NCI-H2196 (cell line): ENCODE data around the gene CREB3L1.

ENCODE experiments used
- DNase-seq: peaks from one replicate; lab custom pipeline; 2025; ENCODE audit not compliant: unreplicated experiment; lab: John Stamatoyannopoulos, UW

CREB3L1 gene

DNA sequence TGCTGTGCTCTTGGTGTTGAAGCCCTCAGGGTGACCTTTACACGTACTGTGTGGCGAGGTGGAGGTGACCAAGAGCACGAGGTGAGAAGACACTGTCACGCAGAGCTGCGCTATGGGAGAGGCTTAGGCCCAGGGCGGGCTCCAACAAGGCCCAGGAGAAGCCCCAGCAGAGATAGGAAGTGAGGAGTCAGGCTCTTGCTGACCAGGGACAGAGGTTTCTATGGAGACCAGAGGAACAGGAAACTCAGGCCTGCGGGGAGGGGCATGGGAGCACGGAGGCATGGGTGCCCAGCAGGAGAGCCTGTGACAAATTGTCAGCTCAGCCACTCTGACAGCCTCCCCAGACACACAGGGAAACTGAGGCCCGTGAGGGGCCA, 85.6 kb downstream of the CREB3L1 start:
- peak; percentile 73 for DNase-seq

DNA sequence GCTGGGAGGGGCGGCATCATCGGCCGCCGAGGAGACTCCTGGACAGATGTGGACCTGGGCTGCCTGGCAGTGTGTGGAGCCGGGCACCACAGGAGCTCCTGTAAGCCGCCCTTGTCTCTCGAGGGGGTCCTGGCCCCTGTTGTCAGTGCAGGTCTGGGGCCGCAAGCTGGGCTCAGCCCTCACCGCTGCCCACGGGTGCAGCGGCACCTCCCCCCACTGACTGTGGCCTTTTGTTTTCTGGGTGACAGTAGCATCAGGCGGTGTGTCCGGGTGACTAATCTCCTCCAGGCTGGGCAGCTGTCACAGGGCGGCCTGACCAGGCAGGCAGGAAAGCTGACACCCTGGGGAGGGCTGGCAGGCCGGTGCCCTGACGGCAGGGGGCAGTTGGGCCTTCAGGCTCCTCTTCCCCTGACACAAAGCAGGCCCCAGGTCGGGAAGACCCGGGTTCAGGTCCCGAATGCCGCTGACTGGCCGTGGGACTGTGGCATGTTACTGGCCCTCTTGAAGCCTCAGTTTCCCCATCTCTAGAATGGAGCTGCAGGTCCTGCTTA, 86.1 kb downstream of the CREB3L1 start:
- peak; percentile 73 for DNase-seq

DNA sequence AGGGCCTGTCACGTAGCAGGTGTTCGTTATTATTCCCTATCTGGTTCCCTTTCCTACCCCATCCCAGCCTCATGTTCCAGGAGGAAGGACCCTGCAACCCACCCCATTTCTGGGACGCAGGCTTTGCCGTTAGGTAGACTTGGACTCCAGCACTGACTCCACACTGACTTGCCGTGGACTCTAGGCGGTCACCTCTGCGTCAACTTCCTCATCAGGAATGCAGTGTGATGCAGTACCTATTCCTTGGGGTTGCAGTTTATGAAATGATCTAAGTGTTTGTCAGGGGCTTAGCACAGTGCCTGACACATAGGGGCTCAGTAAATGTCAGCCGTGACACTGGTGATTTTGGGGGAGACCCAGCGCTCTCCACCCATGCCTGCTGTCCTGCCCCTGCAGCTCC, 86.6 kb downstream of the CREB3L1 start:
- no peak for DNase-seq

DNA sequence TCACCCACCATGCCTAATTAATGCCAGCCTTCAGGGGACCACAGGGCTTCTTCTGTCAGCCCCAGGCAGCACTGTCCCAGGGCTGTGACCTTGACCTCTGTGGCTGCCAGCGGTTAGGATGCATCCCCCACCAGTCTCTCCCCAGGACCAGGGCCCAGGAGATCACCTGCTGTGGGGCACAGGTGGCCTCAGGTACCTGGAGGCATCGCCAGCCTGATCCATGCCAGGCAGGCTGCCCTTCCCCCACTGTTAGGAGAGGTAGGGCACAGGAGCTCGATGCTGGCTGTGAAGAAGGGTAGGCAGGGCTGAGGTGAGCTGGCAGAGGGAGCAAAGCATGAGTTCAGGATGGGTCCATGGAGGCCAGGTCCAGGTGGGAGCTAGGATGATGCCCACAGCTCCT, 87.3 kb downstream of the CREB3L1 start:
- DNase-seq = no peak

DNA sequence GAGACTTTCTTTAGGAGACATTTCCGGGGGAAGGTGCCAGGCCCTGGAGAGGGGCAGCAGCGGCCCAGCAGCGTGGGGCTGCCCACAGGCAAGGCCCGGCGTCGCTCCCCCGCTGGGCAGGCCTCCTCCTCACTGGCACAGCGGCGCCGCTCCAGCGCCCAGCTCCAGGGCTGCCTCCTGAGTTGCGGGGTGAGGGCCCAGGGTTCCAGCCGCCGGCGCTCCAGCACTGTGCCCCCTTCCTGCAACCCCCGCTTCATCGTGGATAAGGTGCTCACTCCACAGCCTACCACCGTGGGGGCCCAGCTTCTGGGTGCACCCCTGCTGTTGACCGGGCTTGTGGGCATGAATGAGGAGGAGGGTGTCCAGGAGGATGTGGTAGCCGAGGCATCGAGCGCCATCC, 88.8 kb downstream of the CREB3L1 start:
- no peak for DNase-seq

DNA sequence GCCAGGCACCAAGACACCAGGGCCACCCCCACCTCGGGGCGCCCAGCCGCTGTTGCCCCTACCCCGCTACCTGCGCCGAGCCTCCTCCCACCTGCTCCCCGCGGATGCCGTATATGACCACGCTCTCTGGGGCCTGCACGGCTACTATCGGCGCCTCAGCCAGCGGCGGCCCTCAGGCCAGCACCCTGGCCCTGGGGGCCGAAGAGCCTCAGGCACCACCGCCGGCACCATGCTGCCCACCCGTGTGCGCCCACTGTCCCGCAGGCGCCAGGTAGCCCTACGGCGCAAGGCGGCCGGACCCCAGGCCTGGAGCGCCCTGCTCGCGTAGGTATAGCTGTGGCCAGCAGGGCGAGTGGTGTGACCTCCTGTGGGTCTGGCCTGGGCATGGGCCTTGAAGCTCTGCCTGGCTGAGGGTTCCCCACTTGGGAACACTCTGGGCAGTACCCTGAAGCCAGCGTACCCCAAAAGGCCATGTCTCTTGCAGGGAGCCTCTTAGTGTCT, 89.2 kb downstream of the CREB3L1 start:
- DNase-seq = no peak

DNA sequence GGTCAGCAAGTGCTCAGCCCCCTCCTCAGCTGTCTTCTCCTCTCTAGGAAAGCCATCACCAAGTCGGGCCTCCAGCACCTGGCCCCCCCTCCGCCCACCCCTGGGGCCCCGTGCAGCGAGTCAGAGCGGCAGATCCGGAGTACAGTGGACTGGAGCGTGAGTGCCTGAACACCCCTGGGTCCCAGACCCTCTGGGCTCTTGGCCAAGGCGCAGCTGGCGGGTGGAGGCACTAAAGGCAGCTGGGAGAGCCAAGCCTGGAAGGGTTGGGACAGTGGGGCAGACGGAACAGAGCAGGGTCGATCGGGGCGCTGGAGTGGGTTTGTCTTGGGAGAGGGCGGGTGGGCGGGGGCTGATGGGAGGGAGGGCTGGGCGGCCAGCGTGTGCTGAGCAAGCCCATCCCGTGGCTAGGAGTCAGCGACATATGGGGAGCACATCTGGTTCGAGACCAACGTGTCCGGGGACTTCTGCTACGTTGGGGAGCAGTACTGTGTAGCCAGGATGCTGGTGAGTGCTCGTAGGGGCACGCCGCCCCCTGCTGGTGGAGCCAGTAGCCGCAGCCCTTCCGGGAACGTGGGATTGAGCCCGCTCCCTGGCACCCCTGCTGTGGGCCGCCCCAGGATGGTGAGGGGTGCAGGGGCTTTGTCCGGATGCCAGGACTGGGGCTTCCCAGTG, 89.9 kb downstream of the CREB3L1 start:
- DNase-seq = peak; percentile 47

DNA sequence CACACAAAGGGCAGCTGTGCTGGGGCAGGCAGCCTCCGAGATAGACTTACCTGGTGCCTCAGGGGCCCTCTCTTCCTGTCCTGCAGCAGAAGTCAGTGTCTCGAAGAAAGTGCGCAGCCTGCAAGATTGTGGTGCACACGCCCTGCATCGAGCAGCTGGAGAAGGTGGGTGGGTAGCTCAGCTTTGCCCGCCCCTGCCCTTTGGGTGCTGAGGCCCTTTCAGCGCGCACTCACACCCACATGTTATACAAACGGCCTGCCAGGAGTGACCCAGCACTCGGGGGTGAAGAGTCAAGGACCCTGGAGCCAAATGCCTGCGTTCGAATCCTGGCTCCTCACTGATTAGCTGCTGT, 90.4 kb downstream of the CREB3L1 start:
- no peak for DNase-seq

DNA sequence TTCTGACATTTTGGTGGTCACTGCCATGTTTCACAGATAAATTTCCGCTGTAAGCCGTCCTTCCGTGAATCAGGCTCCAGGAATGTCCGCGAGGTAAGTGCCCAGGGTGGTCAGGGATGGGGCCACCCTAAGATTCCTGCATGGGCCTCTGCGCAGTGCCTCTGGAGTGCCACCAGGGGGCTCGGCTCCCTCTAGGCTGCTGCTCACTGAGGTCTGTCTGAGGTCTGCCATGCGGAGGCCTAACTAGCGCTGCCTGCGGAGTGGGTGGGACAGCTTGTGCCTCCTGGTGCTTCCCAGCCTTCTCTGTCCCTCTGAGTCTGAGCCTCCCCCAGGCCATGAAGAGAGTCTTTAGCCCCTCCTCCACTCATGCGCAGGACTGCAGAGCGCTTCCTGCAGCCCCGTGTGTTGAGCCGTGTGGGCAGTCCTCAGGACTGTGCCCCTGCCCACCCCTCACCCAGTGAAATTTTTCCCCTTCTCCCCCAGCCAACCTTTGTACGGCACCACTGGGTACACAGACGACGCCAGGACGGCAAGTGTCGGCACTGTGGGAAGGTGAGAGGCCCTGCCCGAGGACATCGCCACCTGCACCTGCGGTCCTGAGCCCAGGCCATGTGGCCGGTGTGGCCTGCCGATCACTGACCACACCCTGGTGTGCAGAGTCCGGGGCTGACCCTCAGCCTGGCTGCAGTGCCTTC, 92.1 kb downstream of the CREB3L1 start:
- peak; percentile 61 for DNase-seq

DNA sequence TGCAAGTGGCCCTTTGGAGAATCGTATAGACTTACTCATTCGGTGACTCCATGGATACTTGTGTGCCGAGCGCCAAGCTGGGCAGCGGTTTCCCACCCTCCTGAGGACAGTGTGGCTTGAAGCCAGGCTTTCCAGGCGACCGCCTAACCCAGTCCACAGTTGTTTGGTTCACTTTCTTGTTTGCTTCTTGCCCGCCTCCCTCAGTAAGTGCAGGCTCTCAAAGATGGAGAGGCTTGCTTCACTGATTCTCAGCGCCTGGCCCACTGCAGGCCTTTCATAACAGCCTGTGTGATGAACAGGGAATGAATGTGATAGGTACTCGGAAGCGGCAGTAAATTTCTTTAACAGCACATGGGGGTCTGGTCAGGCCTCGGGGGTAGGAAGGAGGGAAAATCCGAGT, 92.8 kb downstream of the CREB3L1 start:
- DNase-seq = no peak
